Transverse colon (tissue), 4 donors: ENCODE data around the gene SLC16A1. TPM values are rescaled to one million over a fixed set of nuclear protein-coding genes. Genes with fewer than 3 reads are reported as not detected.

Experiments
- DNase-seq: peaks from one replicate; pipeline ENCODE4 v3.0.0-alpha.2; 2019
- H3K27ac ChIP-seq, 4 donors: fragments of 200-600 bp; sonication (generic); 2 replicates each; pipeline ENCODE4 v1.5.1; 2016 to 2018; ENCODE audit warnings: inconsistent platforms in 4 of 4
- H3K27me3 ChIP-seq: fragments of 200-600 bp; sonication (generic); 2 replicates; pipeline ENCODE4 v1.5.1; 2017; ENCODE audit warnings: inconsistent platforms
- H3K36me3 ChIP-seq, 4 donors: fragments of 200-600 bp; sonication (generic); 2 replicates each; pipeline ENCODE4 v1.5.1; 2017 to 2019; ENCODE audit warnings: inconsistent platforms in 4 of 4
- H3K4me1 ChIP-seq, 4 donors: fragments of 200-600 bp; sonication (generic); 2 replicates each; pipeline ENCODE4 v1.5.1; 2017 to 2020; ENCODE audit warnings: inconsistent platforms in 4 of 4
- H3K4me3 ChIP-seq, 4 donors: fragments of 200-600 bp; sonication (generic); 1 replicate in 1 of 4; 2 replicates in 3 of 4; pipeline versions ENCODE4 v1.5.1 to v1.6.1; 2017 to 2019; ENCODE audit warnings: inconsistent platforms in 4 of 4
- H3K9me3 ChIP-seq, 2 donors: fragments of 200-600 bp; sonication (generic); 2 replicates each; pipeline ENCODE4 v1.5.1; 2017 to 2019; ENCODE audit warnings: inconsistent platforms in 2 of 2
- EP300 ChIP-seq: sonication (generic); formaldehyde crosslinking; IDR thresholded peaks from one replicate; pipeline ENCODE4 v1.6.1; 2017; ENCODE audit warnings: antibody characterized with exemption, low read depth
- POLR2A ChIP-seq: fragments of 450-650 bp; IDR thresholded peaks from one replicate; pipeline ENCODE4 v1.6.1; 2016; ENCODE audit warnings: antibody characterized with exemption, mild to moderate bottlenecking, moderate library complexity
- POLR2AphosphoS5 ChIP-seq, 3 donors: sonication (generic); formaldehyde crosslinking; IDR thresholded peaks; one replicate each; pipeline ENCODE4 v1.6.1; 2016; ENCODE audit warnings: antibody characterized with exemption in 3 of 3
- WGBS, 2 donors: methylation state at CpG; one replicate each; pipeline ENCODE4 v1.1.5; 2018; ENCODE audit warnings: low coverage in 1 of 2; 5-methylcytosine and 5-hydroxymethylcytosine counted together
- in situ Hi-C, 4 donors: fragments of 200-750 bp; cut with MboI; loops; one replicate each; pipeline versions ENCODE4 v1.15.0 to v1.15.1; 2017; ENCODE audit warnings: low sequenced_read_pairs in 3 of 4, low pct_ligation_motif_present in 1 of 4, low pct_unique_long_range_greater_than_20kb in 1 of 4
- intact Hi-C: fragments of 100-400 bp; cut with DNase I; formaldehyde crosslinking; loops from one replicate; pipeline ENCODE4 v1.15.1; 2023; ENCODE audit warnings: low total_unique reads
- total RNA-seq, 4 donors: library from RNA; depleted of rRNA; stranded (reverse); fragments of >200 nt; gene quantifications; one replicate each; pipeline ENCODE4 v1.1.0, GENCODE V29; 2016
- TF ChIP-seq, protein P1 (sequence below), 5 experiments: fragments of 200-600 bp in 3 of 5; fragments of 450-650 bp in 2 of 5; sonication (generic) in 3 of 5; IDR thresholded peaks; 1 replicate in 2 of 5; 2 replicates in 3 of 5; pipeline ENCODE4 v1.5.1; 2016 to 2017; ENCODE audit warnings: antibody characterized with exemption in 5 of 5, inconsistent platforms in 3 of 5, mild to moderate bottlenecking in 2 of 5, moderate library complexity in 1 of 5

The SLC16A1 gene
- total RNA-seq, 4 donors from 2014 or later = 21.5 to 177 (median 109) TPM

DNA sequence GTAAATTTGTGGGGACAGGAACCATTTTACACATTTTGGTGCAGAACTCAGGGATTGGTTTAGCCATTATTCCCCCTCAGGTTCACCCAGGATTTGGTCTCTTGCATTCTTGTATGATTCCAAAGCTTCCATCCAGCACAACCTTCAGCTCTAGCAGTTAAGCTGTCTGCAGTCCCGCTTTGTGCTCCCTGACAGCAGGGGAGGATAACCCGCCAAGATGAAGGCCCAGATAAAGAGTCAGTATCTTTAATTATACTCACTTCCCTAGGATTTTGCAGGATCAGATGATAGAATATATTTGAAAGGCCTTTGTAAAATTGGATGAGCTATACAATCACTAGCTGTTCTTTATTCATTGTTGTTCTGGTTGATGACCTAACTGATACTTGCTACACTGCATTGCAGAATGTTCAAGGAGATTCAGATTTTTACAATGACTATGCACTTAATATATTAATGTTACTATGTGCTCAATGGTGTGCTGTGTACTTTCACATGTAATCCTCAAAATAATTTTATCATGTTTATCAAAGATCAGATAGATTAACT is 49.8 kb downstream of the SLC16A1 start:
- DNase-seq = no peak
- no peak for TF ChIP-seq POLR2A
- TF ChIP-seq EP300 = no peak
- TF ChIP-seq, protein P1, sequence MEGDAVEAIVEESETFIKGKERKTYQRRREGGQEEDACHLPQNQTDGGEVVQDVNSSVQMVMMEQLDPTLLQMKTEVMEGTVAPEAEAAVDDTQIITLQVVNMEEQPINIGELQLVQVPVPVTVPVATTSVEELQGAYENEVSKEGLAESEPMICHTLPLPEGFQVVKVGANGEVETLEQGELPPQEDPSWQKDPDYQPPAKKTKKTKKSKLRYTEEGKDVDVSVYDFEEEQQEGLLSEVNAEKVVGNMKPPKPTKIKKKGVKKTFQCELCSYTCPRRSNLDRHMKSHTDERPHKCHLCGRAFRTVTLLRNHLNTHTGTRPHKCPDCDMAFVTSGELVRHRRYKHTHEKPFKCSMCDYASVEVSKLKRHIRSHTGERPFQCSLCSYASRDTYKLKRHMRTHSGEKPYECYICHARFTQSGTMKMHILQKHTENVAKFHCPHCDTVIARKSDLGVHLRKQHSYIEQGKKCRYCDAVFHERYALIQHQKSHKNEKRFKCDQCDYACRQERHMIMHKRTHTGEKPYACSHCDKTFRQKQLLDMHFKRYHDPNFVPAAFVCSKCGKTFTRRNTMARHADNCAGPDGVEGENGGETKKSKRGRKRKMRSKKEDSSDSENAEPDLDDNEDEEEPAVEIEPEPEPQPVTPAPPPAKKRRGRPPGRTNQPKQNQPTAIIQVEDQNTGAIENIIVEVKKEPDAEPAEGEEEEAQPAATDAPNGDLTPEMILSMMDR (IDR thresholded peaks at IDR 0.05) = no peak
- TF ChIP-seq POLR2AphosphoS5 (IDR thresholded peaks at IDR 0.05) = no peak
- H3K9me3 ChIP-seq = no peaks in the 10 kb centered on the region
- peaks cover 6 to 36% (median 21%) of the 10 kb centered on the region in 4 donors for H3K4me1 ChIP-seq
- intact Hi-C loops = loop anchor here (5.0 kb wide), 1 partner anchor 1291 kb away; no protein-coding TSS in a partner anchor
- peak overlapping the region; percentile 84 to 86 (median 86) for H3K27ac ChIP-seq
- H3K27me3 ChIP-seq = no peaks in the 10 kb centered on the region
- 91% methylated on average over 2 of the region's 2 CpGs; no CpG with 5 or more reads in 1 of the 2 donors for WGBS, 2 donors
- H3K36me3 ChIP-seq = no peaks in the 10 kb centered on the region
- in situ Hi-C loops = no loop called here
- H3K4me3 ChIP-seq = no peak overlapping the region

DNA sequence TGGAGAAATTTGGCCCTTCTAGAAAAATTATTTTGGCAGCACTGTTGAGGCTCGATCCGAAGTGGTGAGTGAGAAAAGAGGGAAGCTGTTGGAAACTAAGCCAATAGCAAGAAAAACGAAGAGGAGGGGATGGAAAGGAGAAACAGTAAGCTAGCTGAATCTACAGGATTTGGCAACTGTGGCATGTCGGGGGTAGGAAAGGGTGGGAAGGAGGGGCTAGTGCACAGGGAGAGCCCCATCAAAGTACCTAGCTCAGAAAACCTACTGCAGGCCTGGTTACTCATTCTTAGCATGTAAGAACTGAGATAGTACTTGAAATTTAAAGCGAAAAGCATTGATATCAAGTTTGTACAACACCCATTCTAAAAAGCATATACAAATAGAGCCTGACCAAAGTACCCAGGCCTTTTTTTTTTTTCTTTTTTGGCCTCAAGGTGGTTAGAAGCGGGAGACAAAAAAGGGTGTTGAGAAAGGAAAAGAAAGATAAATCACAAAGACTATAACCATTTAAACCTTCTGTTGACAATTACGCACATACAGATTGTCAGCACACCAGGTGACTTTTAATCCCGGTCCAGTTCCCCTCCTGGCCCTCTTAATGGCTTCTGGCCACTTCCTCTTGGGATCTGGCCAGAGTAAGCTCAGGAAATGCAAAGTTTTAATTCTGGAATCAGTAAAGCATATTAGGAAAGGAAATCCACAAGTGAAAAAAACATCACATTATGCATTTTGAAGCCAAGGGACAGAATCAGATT is 50.4 kb downstream of the SLC16A1 start:
- in situ Hi-C loops = no loop called here
- intact Hi-C loops = loop anchor here (5.0 kb wide), 1 partner anchor 1292 kb away; no protein-coding TSS in a partner anchor
- Histone ChIP-seq H3K27me3 (no peaks in the 10 kb centered on the region), H3K4me3 (peak overlapping the region in 1 of 4 donors; percentile 29), H3K27ac (peak overlapping the region; percentile 84 to 86 (median 86)), H3K36me3 (no peaks in the 10 kb centered on the region), H3K9me3 (no peaks in the 10 kb centered on the region), H3K4me1 (peaks cover 6 to 36% (median 21%) of the 10 kb centered on the region in 4 donors)
- 44 to 49% methylated on average over 6 to 8 of the region's 8 CpGs for WGBS, 2 donors
- TF ChIP-seq POLR2A = no peak
- peak in 1 of 3 donors; percentile 46 for TF ChIP-seq POLR2AphosphoS5 (IDR thresholded peaks at IDR 0.05)
- peak; percentile 74 for DNase-seq

DNA sequence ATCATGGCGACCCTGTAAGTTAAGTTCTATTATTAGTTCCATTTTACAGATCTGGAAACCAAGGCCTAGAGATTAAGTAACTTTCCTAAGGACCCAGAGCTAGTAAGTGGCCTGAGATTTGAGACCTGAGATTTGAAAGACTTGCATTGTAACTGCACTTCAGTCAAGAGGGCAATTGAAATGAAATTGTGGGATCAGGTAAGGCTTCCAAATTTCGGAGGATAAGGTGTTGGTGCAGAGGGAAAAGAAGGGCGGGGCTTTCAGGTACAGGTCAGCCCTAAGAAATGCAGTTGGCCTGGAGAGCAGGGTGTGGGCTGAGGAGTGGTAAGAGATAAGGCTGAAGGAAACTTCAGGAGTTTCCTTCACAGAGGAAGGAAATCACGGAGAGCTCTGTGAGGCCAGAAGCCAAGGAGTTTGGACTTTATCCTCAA is 51.1 kb downstream of the SLC16A1 start:
- intact Hi-C loops = loop anchor here (5.0 kb wide), 1 partner anchor 1292 kb away; no protein-coding TSS in a partner anchor
- H3K9me3 ChIP-seq = no peaks in the 10 kb centered on the region
- no peaks in the 10 kb centered on the region for H3K36me3 ChIP-seq
- in situ Hi-C loops = no loop called here
- H3K27me3 ChIP-seq = no peaks in the 10 kb centered on the region
- peak overlapping the region in 1 of 4 donors; percentile 29 for H3K4me3 ChIP-seq
- H3K27ac ChIP-seq = peak overlapping the region; percentile 84 to 86 (median 86)
- TF ChIP-seq, protein P1 (IDR thresholded peaks at IDR 0.05) = no peak
- TF ChIP-seq EP300 = peak; percentile 27
- peak in 1 of 3 donors; percentile 12 for TF ChIP-seq POLR2AphosphoS5 (IDR thresholded peaks at IDR 0.05)
- no peak for TF ChIP-seq POLR2A
- peaks cover 6 to 36% (median 21%) of the 10 kb centered on the region in 4 donors for H3K4me1 ChIP-seq
- 44 to 48% methylated on average over 2 to 4 of the region's 4 CpGs for WGBS, 2 donors
- peak; percentile 78 for DNase-seq

DNA sequence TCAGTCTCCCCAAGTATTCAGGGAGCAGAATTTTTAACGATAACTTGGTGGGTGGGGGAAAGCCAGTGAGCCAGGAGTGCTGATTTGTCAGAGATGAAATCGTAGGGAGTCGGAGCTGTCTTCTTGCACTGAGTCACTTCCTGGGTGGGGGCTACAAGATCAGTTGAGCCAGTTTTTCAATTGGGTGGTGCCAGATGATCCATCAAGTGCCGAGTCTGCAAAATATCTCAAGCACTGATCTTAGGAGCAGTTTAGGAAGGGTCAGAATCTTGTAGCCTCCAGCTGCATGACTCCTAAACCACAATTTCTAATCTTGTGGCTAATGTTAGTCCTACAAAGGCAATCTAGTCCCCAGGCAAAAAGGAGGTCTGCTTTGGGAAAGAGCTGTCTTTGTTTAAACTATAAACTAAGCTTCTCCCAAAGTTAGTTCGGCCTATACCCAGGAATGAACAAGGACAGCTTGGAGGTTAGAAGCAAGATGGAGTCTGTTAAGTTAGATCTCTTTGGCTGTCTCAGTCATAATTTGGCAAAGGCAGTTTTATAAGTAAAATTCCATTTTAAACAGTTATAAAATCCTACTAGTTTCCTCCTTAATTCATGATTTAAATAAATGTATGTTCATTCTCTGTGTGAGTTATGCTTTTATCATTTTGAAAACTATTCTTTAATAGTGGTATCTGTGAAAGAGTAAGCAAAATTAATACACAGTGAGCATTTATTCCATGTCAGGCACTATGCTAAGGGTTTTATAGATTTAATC is 51.7 kb downstream of the SLC16A1 start:
- DNase-seq = no peak
- in situ Hi-C loops = no loop called here
- H3K9me3 ChIP-seq = no peaks in the 10 kb centered on the region
- WGBS, 2 donors = 73 to 100% methylated on average over 1 to 5 of the region's 5 CpGs
- peaks cover 6 to 36% (median 21%) of the 10 kb centered on the region in 4 donors for H3K4me1 ChIP-seq
- no peak overlapping the region for H3K4me3 ChIP-seq
- intact Hi-C loops = no loop called here
- TF ChIP-seq POLR2A = no peak
- TF ChIP-seq POLR2AphosphoS5 (IDR thresholded peaks at IDR 0.05) = no peak
- TF ChIP-seq, protein P1 (IDR thresholded peaks at IDR 0.05) = no peak
- no peak for TF ChIP-seq EP300
- no peaks in the 10 kb centered on the region for H3K27me3 ChIP-seq
- H3K36me3 ChIP-seq = no peaks in the 10 kb centered on the region
- H3K27ac ChIP-seq = peak overlapping the region; percentile 84 to 86 (median 86)
